LNCAP (cell line): ENCODE results near the gene SESN2.

Experiments used
- TF ChIP-seq, protein P1 (sequence below): fragments of 450-650 bp; IDR thresholded peaks from 2 replicates; pipeline ENCODE4 v1.5.1; 2017; ENCODE audit warnings: mild to moderate bottlenecking

SESN2 gene, protein sequence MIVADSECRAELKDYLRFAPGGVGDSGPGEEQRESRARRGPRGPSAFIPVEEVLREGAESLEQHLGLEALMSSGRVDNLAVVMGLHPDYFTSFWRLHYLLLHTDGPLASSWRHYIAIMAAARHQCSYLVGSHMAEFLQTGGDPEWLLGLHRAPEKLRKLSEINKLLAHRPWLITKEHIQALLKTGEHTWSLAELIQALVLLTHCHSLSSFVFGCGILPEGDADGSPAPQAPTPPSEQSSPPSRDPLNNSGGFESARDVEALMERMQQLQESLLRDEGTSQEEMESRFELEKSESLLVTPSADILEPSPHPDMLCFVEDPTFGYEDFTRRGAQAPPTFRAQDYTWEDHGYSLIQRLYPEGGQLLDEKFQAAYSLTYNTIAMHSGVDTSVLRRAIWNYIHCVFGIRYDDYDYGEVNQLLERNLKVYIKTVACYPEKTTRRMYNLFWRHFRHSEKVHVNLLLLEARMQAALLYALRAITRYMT

DNA sequence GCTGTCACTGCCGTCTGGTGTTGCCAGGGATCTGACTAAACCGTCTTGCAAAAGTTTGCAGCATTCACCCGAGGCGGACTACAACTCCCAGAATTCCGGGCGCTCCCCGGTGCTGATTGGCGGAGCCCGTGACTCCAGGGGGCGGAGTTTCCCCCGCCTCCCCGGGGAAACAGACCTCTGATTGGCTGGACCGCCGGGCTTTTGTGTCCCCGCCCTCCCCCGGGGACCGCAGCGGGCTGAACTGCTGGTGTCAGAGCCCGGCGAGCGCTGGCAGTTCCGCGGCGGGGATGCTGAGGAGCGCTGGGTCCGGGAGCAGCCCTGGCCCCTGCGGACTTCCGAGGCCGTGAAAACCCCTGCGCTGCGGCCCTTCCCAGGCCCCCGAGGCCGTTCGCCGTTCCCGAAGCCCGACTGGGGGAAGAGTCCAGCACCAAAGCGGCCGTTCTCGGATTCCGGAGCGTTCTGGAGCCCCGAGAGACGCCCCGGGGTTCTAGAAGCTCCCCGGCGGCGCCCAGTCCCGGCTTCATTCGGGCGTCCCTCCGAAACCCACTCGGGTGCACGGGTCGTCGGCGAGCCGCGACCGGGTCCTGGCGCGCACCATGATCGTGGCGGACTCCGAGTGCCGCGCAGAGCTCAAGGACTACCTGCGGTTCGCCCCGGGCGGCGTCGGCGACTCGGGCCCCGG lies at the start of gene SESN2:
Gene SESN2 (plus strand): TSS at position 267 of the 682 bp plus-strand sequence. CDS start 330 bp downstream, at position 597.
- TF ChIP-seq, protein P1, sequence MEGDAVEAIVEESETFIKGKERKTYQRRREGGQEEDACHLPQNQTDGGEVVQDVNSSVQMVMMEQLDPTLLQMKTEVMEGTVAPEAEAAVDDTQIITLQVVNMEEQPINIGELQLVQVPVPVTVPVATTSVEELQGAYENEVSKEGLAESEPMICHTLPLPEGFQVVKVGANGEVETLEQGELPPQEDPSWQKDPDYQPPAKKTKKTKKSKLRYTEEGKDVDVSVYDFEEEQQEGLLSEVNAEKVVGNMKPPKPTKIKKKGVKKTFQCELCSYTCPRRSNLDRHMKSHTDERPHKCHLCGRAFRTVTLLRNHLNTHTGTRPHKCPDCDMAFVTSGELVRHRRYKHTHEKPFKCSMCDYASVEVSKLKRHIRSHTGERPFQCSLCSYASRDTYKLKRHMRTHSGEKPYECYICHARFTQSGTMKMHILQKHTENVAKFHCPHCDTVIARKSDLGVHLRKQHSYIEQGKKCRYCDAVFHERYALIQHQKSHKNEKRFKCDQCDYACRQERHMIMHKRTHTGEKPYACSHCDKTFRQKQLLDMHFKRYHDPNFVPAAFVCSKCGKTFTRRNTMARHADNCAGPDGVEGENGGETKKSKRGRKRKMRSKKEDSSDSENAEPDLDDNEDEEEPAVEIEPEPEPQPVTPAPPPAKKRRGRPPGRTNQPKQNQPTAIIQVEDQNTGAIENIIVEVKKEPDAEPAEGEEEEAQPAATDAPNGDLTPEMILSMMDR = no peak

DNA sequence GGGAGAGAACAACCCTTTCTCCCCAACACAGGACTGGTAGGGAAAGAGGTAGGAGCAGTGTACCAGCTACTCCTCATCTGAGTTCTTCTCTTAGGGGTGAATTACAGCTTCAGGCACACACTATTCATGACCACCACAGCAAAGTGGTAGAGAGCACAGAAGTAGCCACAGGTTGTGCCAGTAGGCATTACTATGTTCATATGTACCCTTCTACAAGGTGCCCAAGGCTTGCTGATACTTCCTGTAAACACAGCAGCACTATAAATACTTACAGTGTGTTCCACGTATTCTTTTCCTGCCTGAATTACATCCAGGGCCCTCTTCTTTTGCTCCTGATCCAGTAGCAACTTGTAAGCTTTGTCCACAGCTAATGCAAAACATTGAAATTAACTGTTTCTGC lies 49.6 kb upstream of the SESN2 start:
- TF ChIP-seq, protein P1 = no peak

DNA sequence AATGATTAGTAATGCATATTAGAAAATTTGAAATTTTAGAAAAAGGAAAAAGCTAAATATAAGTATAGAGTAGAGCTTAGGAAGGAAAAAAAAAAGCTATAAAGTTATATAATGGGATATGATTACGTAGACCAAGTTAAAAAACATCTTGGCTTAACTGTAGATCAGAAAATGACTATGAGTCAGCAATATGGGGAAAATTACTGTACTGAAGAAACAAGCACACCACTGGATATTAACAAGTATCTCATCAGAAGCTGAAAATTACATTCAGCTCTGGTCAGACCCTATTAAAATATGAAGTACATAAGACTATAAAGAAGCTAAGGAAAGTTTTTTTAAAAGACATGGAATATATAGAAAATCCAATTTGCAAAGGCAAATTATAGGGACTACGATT lies 46.0 kb upstream of the SESN2 start:
- TF ChIP-seq, protein P1 = no peak

DNA sequence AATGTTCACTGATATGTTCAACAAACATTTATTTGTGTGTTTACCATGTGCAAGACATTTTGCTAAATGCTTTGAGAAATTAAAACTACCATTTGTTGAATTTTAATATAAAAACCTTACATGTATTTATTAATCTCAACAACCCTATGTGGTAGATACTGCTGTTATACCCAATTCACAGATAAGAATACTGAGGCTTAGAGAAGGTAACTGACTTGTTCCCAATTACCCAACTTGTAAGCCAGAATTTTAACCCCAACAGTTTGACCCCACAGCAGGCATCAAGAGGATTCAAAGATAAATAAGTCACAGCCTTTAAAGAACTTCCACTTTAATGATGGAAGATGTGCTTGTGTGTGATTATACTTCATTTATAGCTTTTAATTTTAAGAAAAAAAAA lies 30.2 kb upstream of the SESN2 start:
- TF ChIP-seq, protein P1 = no peak

DNA sequence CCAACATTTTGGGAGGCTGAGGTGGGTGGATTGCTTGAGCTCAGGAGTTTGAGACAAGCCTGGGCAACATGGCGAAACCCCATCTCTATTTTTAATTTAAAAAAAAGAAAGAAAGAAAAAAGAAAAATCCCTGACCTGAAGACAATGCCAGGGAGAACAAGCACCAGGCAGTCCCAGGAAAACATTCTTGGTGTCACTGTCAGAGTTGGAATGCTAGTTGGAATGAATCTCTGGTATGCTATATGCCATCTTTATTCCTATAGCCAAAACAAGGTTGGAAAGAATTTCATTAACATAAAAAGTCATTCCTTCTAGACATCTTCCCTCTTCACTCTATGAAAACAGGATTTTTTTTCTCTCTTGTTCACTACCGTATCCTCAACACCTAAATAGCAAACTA lies 29.3 kb upstream of the SESN2 start:
- TF ChIP-seq, protein P1 = no peak

DNA sequence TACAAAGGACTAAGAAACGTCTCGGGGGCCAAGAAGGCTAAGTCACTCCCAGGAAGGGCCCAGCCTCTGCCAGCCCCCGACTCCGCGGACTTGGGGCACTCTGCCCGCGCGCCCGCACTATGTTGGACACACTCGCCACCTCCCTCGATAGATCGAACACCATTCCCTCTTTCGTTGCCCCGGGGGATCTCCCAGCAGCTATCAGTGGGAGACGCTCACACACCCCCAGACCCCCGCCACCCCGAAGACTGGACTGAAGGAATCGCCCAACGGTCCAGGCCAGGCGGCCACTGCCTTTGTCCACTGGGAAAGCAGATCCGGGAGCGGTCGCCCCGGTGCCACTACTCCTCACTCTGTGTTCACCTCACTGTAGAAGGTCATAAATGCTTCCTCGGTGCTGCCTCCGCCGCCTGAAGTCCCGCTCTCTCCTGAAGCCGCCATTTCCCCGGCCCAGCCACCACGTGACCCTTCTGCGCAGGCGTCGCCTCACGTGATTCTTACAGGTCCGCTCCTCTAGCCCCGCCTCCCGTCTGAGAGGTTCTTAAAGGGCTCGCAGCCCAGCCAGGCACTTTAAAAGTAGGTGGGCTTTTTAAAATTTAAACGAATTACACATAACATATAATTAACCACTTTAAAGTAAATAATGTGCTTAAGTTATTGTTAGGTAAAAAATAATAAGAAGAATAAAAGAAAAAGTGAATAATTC lies 26.6 kb upstream of the SESN2 start, which contains the start of gene DNAJC8:
Gene DNAJC8 (minus strand): TSS at position 472 of the 706 bp plus-strand sequence. CDS start 31 bp downstream, at position 441.
- TF ChIP-seq, protein P1 = no peak

DNA sequence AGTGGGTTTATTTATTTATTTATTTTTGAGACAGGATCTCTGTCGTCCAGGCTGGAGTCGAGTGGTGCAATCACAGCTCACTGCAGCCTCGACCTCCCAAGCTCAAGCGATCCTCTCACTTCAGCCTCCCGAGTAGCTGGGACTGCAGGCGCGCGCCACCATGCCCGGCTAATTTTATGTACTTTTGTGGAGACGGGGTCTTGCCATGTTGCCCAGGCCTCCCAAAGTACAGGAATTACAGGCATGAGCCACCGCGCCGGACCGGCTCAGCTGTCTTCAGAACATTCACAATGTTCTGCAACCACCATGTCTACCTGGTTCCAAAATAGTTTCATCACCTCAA lies 26.1 kb upstream of the SESN2 start:
- TF ChIP-seq, protein P1 = no peak
